GM19035 (cell line): ENCODE measurements around the gene IREB2.
"Not testable (repeated sequence)": the region's sequence is repeated elsewhere in the genome, so short reads cannot be mapped to it uniquely, and the experiment has no call there.

Experiments
- ATAC-seq: cut with Tn5 transposase; IDR thresholded peaks from one replicate; pipeline ENCODE4 v1.9.1; 2021; ENCODE audit not compliant: unreplicated experiment

The IREB2 gene

GRCh38 chr15:78461171-78461888, 23.3 kb downstream of the IREB2 start:
- ATAC-seq, result no peak

- no peak for ATAC-seq
These were observed 31.0 kb downstream of the IREB2 start for GRCh38 chr15:78469031-78469430.

- ATAC-seq, result no peak
These were observed 39.3 kb downstream of the IREB2 start for GRCh38 chr15:78477295-78477694.

GRCh38 chr15:78479650-78480049, 41.6 kb downstream of the IREB2 start:
- no peak for ATAC-seq

GRCh38 chr15:78481917-78482316, 43.9 kb downstream of the IREB2 start:
- ATAC-seq, result no peak

- ATAC-seq, result no peak
These were observed 54.9 kb downstream of the IREB2 start for GRCh38 chr15:78492872-78493271.

GRCh38 chr15:78501857-78502256, 63.8 kb downstream of the IREB2 start:
- no peak for ATAC-seq

- no peak for ATAC-seq
These were observed 64.6 kb downstream of the IREB2 start for GRCh38 chr15:78502641-78503040.

- peak; percentile 89 for ATAC-seq
These were observed 69.2 kb downstream of the IREB2 start, which contains the start of gene HYKK for GRCh38 chr15:78506971-78507830. HYKK (plus strand) TSS chr15:78507577; CDS start chr15:78513089, 5,512 bp downstream.

- peak; percentile 35 for ATAC-seq
These were observed 69.8 kb downstream of the IREB2 start for GRCh38 chr15:78507831-78508160.

GRCh38 chr15:78508272-78508671, 70.3 kb downstream of the IREB2 start:
- ATAC-seq, result no peak

- no peak for ATAC-seq
These were observed 71.8 kb downstream of the IREB2 start for GRCh38 chr15:78509726-78510312.

- ATAC-seq, result not testable (repeated sequence)
These were observed 82.0 kb downstream of the IREB2 start for GRCh38 chr15:78520035-78520434.

- ATAC-seq, result no peak
These were observed 86.2 kb downstream of the IREB2 start for GRCh38 chr15:78524230-78524629.

GRCh38 chr15:78527325-78527724, 89.3 kb downstream of the IREB2 start:
- ATAC-seq, result no peak

- ATAC-seq, result no peak
These were observed 95.3 kb downstream of the IREB2 start for GRCh38 chr15:78533331-78533730.

GRCh38 chr15:78536134-78536533, 98.1 kb downstream of the IREB2 start:
- no peak for ATAC-seq

- ATAC-seq, result no peak
These were observed 99.4 kb downstream of the IREB2 start for GRCh38 chr15:78537266-78537905.

GRCh38 chr15:78538358-78538757, 100.3 kb downstream of the IREB2 start:
- no peak for ATAC-seq

GRCh38 chr15:78539464-78540140, 101.6 kb downstream of the IREB2 start:
- not testable (repeated sequence) for ATAC-seq
